GM18519 (cell line): ENCODE results near the gene CHST15.

ENCODE experiments used
- ATAC-seq: cut with Tn5 transposase; IDR thresholded peaks from one replicate; pipeline ENCODE4 v1.9.1; 2021; ENCODE audit warnings: mild to moderate bottlenecking, moderate library complexity; ENCODE audit not compliant: unreplicated experiment, low FRiP score

Gene CHST15

GRCh38 chr10:124085680-124086079 is 7.7 kb downstream of the CHST15 start:
- ATAC-seq, result no peak

- ATAC-seq, result no peak
Measured at GRCh38 chr10:124084708-124085107, 8.7 kb downstream of the CHST15 start.

- no peak for ATAC-seq
Measured at GRCh38 chr10:124083740-124084397, 9.5 kb downstream of the CHST15 start.

GRCh38 chr10:124083047-124083739 is 10.2 kb downstream of the CHST15 start:
- ATAC-seq, result no peak

GRCh38 chr10:124082555-124082954 is 10.8 kb downstream of the CHST15 start:
- ATAC-seq, result no peak

- no peak for ATAC-seq
Measured at GRCh38 chr10:124081547-124082140, 11.8 kb downstream of the CHST15 start.

GRCh38 chr10:124079864-124080263 is 13.5 kb downstream of the CHST15 start:
- ATAC-seq, result no peak

GRCh38 chr10:124078714-124079113 is 14.7 kb downstream of the CHST15 start:
- no peak for ATAC-seq

- no peak for ATAC-seq
Measured at GRCh38 chr10:124078028-124078427, 15.4 kb downstream of the CHST15 start.

- ATAC-seq, result no peak
Measured at GRCh38 chr10:124077208-124077993, 16.0 kb downstream of the CHST15 start.

- no peak for ATAC-seq
Measured at GRCh38 chr10:124076148-124076733, 17.2 kb downstream of the CHST15 start.

- no peak for ATAC-seq
Measured at GRCh38 chr10:124075231-124075955, 18.0 kb downstream of the CHST15 start.

GRCh38 chr10:124074501-124075109 is 18.8 kb downstream of the CHST15 start:
- no peak for ATAC-seq

GRCh38 chr10:124073978-124074377 is 19.4 kb downstream of the CHST15 start:
- ATAC-seq, result no peak

- no peak for ATAC-seq
Measured at GRCh38 chr10:124072541-124072940, 20.9 kb downstream of the CHST15 start.

- ATAC-seq, result no peak
Measured at GRCh38 chr10:124072106-124072505, 21.3 kb downstream of the CHST15 start.

- ATAC-seq, result no peak
Measured at GRCh38 chr10:124071141-124071540, 22.3 kb downstream of the CHST15 start.

GRCh38 chr10:124070666-124071065 is 22.7 kb downstream of the CHST15 start:
- no peak for ATAC-seq
